Nephron (organoid): ENCODE measurements around the gene ATG14.

Source experiments
- H3K27ac Mint-ChIP-seq, 3 experiments: 2 replicates each; pipeline ENCODE4 v1.8.0; 2020; ENCODE audit warnings: mixed read lengths in 3 of 3, mild to moderate bottlenecking in 2 of 3, moderate library complexity in 1 of 3
- H3K27me3 Mint-ChIP-seq: 2 replicates; pipeline ENCODE4 v1.8.0; 2021; ENCODE audit warnings: low read depth, mild to moderate bottlenecking, moderate library complexity, mixed read lengths
- H3K36me3 Mint-ChIP-seq: 2 replicates; pipeline ENCODE4 v1.8.0; 2020; ENCODE audit warnings: low read depth, mixed read lengths
- H3K4me1 Mint-ChIP-seq: 2 replicates; pipeline ENCODE4 v1.8.0; 2020; ENCODE audit warnings: mixed read lengths
- H3K4me3 Mint-ChIP-seq, 3 experiments: 2 replicates each; pipeline ENCODE4 v1.8.0; 2020; ENCODE audit warnings: mild to moderate bottlenecking in 3 of 3, mixed read lengths in 3 of 3, moderate library complexity in 2 of 3
- H3K9me3 Mint-ChIP-seq: 2 replicates; pipeline ENCODE4 v1.8.0; 2020; ENCODE audit warnings: mixed read lengths
- TF ChIP-seq, protein P1 (sequence below), 3 experiments: fragments of 200-600 bp; sonication (generic); IDR thresholded peaks; one replicate each; pipeline ENCODE4 v1.5.0; 2021; ENCODE audit warnings: antibody characterized with exemption in 3 of 3; ENCODE audit not compliant: unreplicated experiment in 3 of 3

The ATG14 gene

DNA sequence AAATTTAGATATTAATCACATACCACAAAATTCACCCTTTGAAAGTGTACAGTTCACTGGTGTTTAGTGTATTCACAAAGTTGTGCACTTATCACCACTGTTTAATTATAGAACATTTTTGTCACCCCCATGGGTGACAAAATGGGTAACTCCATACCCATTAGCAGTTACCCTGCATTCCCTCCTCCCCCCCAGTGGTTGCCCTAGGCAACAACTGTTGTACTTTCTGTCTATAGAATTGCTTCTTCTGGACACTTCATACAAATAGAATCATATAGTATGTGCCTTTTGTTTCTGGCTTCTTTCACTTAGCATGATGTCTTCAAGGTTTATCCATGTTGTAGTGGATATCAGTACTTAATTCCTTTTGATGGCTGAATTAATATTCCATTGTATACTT lies 87.7 kb downstream of the ATG14 start:
- peaks cover 14% of the 10 kb centered on the region for H3K36me3 Mint-ChIP-seq
- no peak overlapping the region for H3K27ac Mint-ChIP-seq
- H3K4me1 Mint-ChIP-seq: peaks cover 9% of the 10 kb centered on the region
- H3K27me3 Mint-ChIP-seq: no peaks in the 10 kb centered on the region
- TF ChIP-seq, protein P1, sequence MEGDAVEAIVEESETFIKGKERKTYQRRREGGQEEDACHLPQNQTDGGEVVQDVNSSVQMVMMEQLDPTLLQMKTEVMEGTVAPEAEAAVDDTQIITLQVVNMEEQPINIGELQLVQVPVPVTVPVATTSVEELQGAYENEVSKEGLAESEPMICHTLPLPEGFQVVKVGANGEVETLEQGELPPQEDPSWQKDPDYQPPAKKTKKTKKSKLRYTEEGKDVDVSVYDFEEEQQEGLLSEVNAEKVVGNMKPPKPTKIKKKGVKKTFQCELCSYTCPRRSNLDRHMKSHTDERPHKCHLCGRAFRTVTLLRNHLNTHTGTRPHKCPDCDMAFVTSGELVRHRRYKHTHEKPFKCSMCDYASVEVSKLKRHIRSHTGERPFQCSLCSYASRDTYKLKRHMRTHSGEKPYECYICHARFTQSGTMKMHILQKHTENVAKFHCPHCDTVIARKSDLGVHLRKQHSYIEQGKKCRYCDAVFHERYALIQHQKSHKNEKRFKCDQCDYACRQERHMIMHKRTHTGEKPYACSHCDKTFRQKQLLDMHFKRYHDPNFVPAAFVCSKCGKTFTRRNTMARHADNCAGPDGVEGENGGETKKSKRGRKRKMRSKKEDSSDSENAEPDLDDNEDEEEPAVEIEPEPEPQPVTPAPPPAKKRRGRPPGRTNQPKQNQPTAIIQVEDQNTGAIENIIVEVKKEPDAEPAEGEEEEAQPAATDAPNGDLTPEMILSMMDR (IDR thresholded peaks at IDR 0.05; ENCODE audit: unreplicated experiment in 3 of 3): no peak
- H3K9me3 Mint-ChIP-seq: no peaks in the 10 kb centered on the region
- H3K4me3 Mint-ChIP-seq: no peak overlapping the region

GRCh38 chr14:55318694-55319093 lies 92.9 kb downstream of the ATG14 start:
- peaks cover 13% of the 10 kb centered on the region for H3K9me3 Mint-ChIP-seq
- peaks cover 38% of the 10 kb centered on the region for H3K36me3 Mint-ChIP-seq
- TF ChIP-seq, protein P1 (IDR thresholded peaks at IDR 0.05; ENCODE audit: unreplicated experiment in 3 of 3): no peak
- no peaks in the 10 kb centered on the region for H3K27me3 Mint-ChIP-seq
- peak overlapping the region in 2 of 3 experiments; percentile 4 to 19 for H3K27ac Mint-ChIP-seq
- H3K4me3 Mint-ChIP-seq: no peak overlapping the region
- H3K4me1 Mint-ChIP-seq: peaks cover 13% of the 10 kb centered on the region

DNA sequence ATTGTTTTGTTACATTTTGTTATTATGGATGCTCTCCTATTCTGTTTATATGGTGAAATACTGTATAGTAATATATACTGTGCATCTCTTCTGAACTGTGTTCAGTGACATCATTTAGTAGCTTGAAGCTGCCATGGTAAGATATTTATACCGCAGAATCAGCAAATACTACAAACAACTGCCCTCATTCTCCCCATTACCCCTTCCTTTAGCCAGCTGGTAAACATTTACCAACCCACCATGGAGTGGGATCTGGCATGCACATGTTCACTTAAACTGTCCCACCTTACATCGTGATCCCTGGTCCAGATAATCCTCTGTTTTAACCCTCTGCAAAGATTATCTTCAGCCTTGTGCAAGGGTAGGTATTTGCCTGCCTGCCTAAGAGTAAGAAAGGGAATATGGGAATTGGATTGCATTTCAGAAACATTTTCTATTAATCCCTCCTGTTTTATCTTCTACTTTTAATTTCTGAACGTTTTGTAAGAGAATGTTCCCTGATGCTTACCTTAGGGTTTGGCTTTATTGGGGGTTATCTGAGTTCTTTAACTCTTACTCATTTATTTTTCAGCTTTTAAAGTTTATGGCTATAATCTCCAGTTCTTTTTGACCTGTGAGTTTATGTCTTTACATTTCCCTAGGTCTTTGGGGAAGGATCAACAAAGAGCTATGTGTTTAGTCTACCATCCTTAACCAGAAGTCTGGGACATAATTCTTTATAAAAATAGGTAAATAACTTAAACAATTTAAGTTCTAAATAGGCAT lies 93.9 kb downstream of the ATG14 start:
- peaks cover 13% of the 10 kb centered on the region for H3K4me1 Mint-ChIP-seq
- peaks cover 43% of the 10 kb centered on the region for H3K36me3 Mint-ChIP-seq
- H3K27ac Mint-ChIP-seq: peak overlapping the region; percentile 87 to 91 (median 90)
- H3K27me3 Mint-ChIP-seq: no peaks in the 10 kb centered on the region
- TF ChIP-seq, protein P1 (IDR thresholded peaks at IDR 0.05; ENCODE audit: unreplicated experiment in 3 of 3): no peak
- H3K9me3 Mint-ChIP-seq: peaks cover 23% of the 10 kb centered on the region
- H3K4me3 Mint-ChIP-seq: no peak overlapping the region

DNA sequence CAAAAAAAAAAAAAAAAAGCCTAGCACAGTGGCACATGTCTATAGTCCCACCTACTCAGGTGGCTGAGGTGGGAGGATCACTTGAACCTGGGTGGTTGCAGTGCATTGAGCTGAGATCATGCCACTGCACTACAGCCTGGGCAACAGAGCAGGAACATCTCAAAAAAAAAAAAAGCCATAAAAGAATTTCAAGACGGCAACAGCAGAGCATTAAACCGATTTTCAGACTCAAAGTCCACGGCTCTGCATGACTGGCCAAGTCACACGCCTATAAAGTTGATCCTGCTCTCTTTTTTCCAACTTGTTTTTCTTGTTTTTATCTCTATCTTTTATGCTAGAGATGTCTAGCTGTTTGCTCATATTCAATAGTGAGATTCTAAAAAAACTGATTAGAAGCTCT lies 95.1 kb downstream of the ATG14 start:
- H3K9me3 Mint-ChIP-seq: peaks cover 23% of the 10 kb centered on the region
- TF ChIP-seq, protein P1 (IDR thresholded peaks at IDR 0.05; ENCODE audit: unreplicated experiment in 3 of 3): no peak
- no peaks in the 10 kb centered on the region for H3K27me3 Mint-ChIP-seq
- peak overlapping the region; percentile 81 to 92 (median 90) for H3K27ac Mint-ChIP-seq
- no peak overlapping the region for H3K4me3 Mint-ChIP-seq
- H3K36me3 Mint-ChIP-seq: peaks cover 51% of the 10 kb centered on the region
- H3K4me1 Mint-ChIP-seq: peaks cover 13% of the 10 kb centered on the region
